ENCODE measurements around the gene QPRT.

DNA sequence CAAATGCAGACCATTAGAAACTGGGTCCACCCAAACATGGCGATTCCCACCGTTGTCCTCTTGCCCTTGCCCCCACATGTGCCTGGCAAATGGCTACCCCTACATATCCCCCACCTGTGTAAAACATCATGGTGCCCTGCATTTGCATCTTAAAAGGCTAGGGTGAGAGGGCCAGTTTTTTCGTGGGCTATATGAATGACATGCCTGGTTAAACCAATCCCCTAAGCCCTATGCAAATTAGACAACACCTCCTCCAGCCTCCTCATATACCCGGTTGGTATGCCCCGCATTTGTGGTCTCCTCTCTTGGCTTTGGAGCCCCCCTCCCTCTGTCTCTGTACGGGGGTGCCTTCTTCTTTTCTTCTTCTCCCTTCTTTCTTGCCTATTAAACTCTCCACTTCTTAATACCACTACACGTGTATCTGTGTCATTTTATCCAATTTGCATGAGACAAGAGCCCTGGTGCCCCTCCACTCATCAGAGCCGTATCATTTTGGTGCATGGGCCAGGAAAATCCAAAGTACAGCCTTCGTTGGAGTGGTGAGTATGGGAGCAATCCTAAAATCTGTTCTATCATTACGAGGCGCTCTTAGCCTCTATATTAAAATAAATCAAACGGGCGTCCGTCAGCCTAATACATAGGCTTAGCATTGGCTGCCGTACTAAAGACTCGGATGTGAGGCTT is 30.1 kb downstream of the QPRT start:
- TF ChIP-seq, protein P1, sequence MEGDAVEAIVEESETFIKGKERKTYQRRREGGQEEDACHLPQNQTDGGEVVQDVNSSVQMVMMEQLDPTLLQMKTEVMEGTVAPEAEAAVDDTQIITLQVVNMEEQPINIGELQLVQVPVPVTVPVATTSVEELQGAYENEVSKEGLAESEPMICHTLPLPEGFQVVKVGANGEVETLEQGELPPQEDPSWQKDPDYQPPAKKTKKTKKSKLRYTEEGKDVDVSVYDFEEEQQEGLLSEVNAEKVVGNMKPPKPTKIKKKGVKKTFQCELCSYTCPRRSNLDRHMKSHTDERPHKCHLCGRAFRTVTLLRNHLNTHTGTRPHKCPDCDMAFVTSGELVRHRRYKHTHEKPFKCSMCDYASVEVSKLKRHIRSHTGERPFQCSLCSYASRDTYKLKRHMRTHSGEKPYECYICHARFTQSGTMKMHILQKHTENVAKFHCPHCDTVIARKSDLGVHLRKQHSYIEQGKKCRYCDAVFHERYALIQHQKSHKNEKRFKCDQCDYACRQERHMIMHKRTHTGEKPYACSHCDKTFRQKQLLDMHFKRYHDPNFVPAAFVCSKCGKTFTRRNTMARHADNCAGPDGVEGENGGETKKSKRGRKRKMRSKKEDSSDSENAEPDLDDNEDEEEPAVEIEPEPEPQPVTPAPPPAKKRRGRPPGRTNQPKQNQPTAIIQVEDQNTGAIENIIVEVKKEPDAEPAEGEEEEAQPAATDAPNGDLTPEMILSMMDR (conservative IDR thresholded peaks at IDR 0.05; ENCODE audit: low read depth, low read length) = no peak
- TF ChIP-seq EZH2 (IDR thresholded peaks at IDR 0.05; ENCODE audit: borderline replicate concordance, low read depth, low read length, poor library complexity, severe bottlenecking) = no peak

Measured in A673 (cell line).